SK-N-MC (cell line): ENCODE results near the gene ARVCF.

Source experiments
- DNase-seq: peaks from one replicate; pipeline ENCODE4 v3.0.0-alpha.2; 2011; ENCODE audit warnings: low read depth, low spot score
- H3K27ac ChIP-seq: fragments of 200-600 bp; sonication (generic); 2 replicates; pipeline ENCODE4 v1.5.1; 2016; ENCODE audit warnings: mixed run types
- H3K36me3 ChIP-seq: fragments of 200-600 bp; sonication (generic); 2 replicates; pipeline ENCODE4 v1.6.1; 2017; ENCODE audit warnings: antibody characterized with exemption, low read length, mixed read lengths; ENCODE audit not compliant: insufficient read depth
- H3K4me3 ChIP-seq: fragments of 200-600 bp; sonication (generic); 2 replicates; pipeline ENCODE4 v1.5.1; 2016
- H3K9ac ChIP-seq: fragments of 200-600 bp; sonication (generic); 2 replicates; pipeline ENCODE4 v1.8.0; 2017; ENCODE audit warnings: mixed run types, mixed read lengths; ENCODE audit not compliant: insufficient read length
- H3K9me3 ChIP-seq: fragments of 200-600 bp; sonication (generic); 2 replicates; pipeline ENCODE4 v1.6.1; 2017; ENCODE audit warnings: low read depth, mild to moderate bottlenecking, antibody characterized with exemption, low read length, moderate library complexity, mixed read lengths
- EZH2 ChIP-seq: fragments of 200-600 bp; sonication (generic); IDR thresholded peaks from one replicate; pipeline ENCODE4 v1.6.1; 2017; ENCODE audit warnings: antibody characterized with exemption
- FOXP2 ChIP-seq: optimal IDR thresholded peaks from 2 replicates; pipeline ENCODE3; 2011; ENCODE audit warnings: mild to moderate bottlenecking, moderate library complexity; ENCODE audit not compliant: insufficient read depth; ENCODE audit errors: extremely low read length, control extremely low read depth
- POLR2AphosphoS5 ChIP-seq: IDR thresholded peaks from 2 replicates; pipeline ENCODE4 v1.6.1; 2012; ENCODE audit warnings: mild to moderate bottlenecking, low read depth, low read length, borderline replicate concordance

Gene ARVCF

GRCh38 chr22:20061481-20061861 lies 44.8 kb upstream of the ARVCF start:
- Histone ChIP-seq H3K36me3 (no peaks in the 10 kb centered on the region), H3K9ac (no peak overlapping the region), H3K4me3 (no peak overlapping the region), H3K27ac (no peak overlapping the region), H3K9me3 (no peaks in the 10 kb centered on the region)
- no peak for DNase-seq
- no peak for TF ChIP-seq POLR2AphosphoS5

DNA sequence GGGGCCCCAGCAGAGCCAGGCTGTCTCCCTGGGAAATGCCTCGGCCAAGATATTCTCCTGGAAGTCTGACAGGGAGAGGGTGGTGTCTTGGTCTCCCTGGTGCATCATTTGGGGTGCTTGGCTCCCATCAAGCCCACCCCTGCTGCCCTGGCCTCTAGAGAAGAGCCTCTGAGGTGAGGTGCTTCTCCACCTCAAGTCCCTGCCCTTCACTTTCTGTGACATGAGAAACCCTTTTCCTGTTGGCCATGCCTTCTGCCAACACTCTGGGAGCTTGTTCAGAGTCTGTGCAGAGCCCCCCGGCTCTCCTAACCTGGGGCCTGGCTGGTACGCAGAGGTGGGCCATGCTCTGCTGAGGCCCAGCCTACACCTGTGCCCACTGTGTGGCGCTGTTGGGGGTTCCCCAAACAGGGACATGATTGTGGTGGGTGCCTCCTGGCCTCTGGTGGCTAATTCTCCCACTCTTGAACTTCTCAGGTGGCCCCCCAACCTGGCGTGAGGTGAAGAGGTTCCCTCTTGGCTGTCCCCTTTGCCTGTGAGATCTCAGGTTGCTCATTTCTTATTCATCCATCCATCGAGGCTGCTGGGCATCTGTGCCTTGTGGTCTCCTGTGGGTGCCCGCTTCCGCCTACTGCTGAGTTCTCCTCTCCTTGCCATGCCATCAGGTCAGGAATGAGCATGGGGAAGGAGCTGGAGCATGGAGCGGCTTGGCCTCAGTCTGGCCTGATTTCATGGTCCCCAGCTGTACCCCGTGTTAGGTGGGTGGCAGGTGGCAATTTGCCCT lies 44.3 kb upstream of the ARVCF start:
- Histone ChIP-seq H3K9ac (no peak overlapping the region), H3K9me3 (no peaks in the 10 kb centered on the region), H3K4me3 (no peak overlapping the region), H3K36me3 (no peaks in the 10 kb centered on the region), H3K27ac (no peak overlapping the region)
- TF ChIP-seq FOXP2 (no peak), EZH2 (no peak)
- DNase-seq: no peak

DNA sequence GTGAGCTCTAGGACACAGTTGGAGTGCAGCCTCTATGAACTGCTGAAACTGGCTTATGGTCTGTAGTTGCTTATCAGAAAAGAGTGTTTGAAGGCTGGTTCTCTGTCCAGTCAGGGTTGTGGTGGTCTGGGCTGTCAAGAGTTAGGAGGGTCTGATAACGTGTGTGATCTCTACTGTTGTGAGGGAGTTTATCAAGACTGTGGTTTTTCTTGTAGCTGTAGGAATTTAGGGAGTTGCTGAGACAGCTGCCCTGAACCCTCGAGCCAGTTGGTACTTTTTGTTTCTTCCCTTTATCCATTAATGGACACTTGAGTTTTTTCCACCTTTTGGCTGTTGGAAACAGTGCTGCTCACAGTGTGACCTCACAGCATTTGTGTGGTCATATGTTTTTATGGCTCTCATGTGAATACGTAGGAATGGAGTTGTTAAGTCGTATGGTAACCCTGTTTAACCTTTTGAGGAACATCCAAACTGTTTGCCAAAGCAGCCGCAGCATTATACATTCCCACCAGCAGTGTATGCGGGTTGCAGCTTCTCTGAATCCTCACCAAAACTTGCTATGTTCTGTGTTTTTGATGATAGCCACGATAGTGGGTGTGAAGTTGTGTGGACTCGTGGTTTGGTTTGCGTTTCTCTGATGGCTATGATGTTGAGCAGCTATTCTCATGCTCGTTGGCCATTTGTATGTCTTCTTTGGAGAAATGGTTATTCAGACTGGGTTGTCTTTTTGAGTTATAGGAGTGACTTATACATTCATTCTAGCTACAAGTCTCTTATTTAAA lies 42.6 kb upstream of the ARVCF start:
- Histone ChIP-seq H3K9ac (no peak overlapping the region), H3K36me3 (no peaks in the 10 kb centered on the region), H3K9me3 (no peaks in the 10 kb centered on the region), H3K27ac (no peak overlapping the region), H3K4me3 (no peak overlapping the region)
- no peak for TF ChIP-seq EZH2
- no peak for TF ChIP-seq POLR2AphosphoS5
- TF ChIP-seq FOXP2: no peak
- DNase-seq: no peak

- no peak for TF ChIP-seq FOXP2
- no peak for TF ChIP-seq EZH2
- TF ChIP-seq POLR2AphosphoS5: no peak
- no peak overlapping the region for H3K27ac ChIP-seq
Measured at GRCh38 chr22:20057596-20058268, 41.1 kb upstream of the ARVCF start.

GRCh38 chr22:20056696-20057386 lies 40.2 kb upstream of the ARVCF start:
- Histone ChIP-seq H3K9me3 (no peaks in the 10 kb centered on the region), H3K36me3 (no peaks in the 10 kb centered on the region), H3K4me3 (no peak overlapping the region), H3K27ac (no peak overlapping the region), H3K9ac (no peak overlapping the region)
- no peak for DNase-seq
- no peak for TF ChIP-seq POLR2AphosphoS5
- no peak for TF ChIP-seq EZH2
- no peak for TF ChIP-seq FOXP2

More at GRCh38 chr22:20057596-20058268, 41.1 kb upstream of the ARVCF start:
- Histone ChIP-seq H3K9ac (no peak overlapping the region), H3K36me3 (no peaks in the 10 kb centered on the region), H3K4me3 (no peak overlapping the region), H3K9me3 (no peaks in the 10 kb centered on the region)
- DNase-seq: no peak

DNA sequence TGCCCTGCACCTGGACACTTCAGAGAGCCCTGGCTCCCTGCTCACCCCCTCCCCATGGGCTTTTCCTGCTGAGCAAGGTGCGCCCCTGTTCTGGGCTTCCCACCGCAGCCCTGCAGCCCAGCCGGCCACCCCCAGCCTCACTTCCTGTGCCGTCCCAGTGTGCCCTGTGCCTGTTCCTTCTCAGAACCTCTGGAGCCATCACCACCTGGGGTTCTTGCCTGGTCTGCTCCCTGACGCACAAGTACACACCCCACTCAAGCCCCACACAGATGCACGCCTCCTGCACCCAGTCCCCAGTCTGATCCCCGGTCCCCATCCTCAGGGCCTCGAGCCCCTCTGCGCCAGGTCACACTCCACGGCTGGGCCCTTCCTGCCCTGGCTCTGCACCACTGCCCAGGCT lies 39.5 kb upstream of the ARVCF start:
- H3K9ac ChIP-seq: no peak overlapping the region
- H3K4me3 ChIP-seq: no peak overlapping the region
- no peaks in the 10 kb centered on the region for H3K9me3 ChIP-seq
- no peak for DNase-seq
- no peak for TF ChIP-seq FOXP2
- no peak for TF ChIP-seq POLR2AphosphoS5
- TF ChIP-seq EZH2: no peak
- no peak overlapping the region for H3K27ac ChIP-seq
- no peaks in the 10 kb centered on the region for H3K36me3 ChIP-seq

- Histone ChIP-seq H3K36me3 (no peaks in the 10 kb centered on the region), H3K9ac (no peak overlapping the region), H3K4me3 (no peak overlapping the region), H3K9me3 (no peaks in the 10 kb centered on the region), H3K27ac (no peak overlapping the region)
- no peak for DNase-seq
- TF ChIP-seq POLR2AphosphoS5 (no peak), EZH2 (no peak), FOXP2 (no peak)
Measured at GRCh38 chr22:20055654-20056053, 39.0 kb upstream of the ARVCF start.

DNA sequence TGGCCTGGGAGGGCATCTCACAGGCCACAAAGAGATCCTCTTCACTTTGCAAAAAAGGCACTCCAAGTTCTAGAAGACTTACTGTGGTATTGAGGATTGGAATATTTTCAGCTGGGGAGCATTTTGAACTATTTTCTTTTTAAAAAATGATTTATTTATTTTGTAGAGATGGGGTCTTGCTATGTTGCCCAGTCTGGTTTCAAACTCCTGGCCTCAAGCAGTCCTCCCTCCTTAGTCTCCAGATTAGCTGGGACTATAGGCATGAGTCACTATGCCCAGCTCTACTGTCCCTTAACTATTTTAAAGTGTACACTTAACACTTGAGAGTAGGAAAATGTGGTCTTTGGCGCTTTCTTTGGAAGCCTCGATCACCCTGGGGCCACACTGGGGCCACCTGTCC lies 38.5 kb upstream of the ARVCF start:
- H3K4me3 ChIP-seq: no peak overlapping the region
- H3K27ac ChIP-seq: no peak overlapping the region
- TF ChIP-seq EZH2: no peak
- no peak for TF ChIP-seq FOXP2
- TF ChIP-seq POLR2AphosphoS5: no peak
- H3K9ac ChIP-seq: no peak overlapping the region
- H3K36me3 ChIP-seq: no peaks in the 10 kb centered on the region
- no peak for DNase-seq
- no peaks in the 10 kb centered on the region for H3K9me3 ChIP-seq
